ENCODE data around the gene PNKD.

The PNKD gene

GRCh38 chr2:218342837-218343236 lies 72.5 kb downstream of the PNKD start:
- TF ChIP-seq CTCF (IDR thresholded peaks at IDR 0.05; ENCODE audit: extremely low read depth, missing control alignments) = no peak
- no peak for DNase-seq (ENCODE audit: low spot score)

GRCh38 chr2:218343591-218343990 lies 73.3 kb downstream of the PNKD start:
- TF ChIP-seq CTCF (IDR thresholded peaks at IDR 0.05; ENCODE audit: extremely low read depth, missing control alignments) = no peak
- no peak for DNase-seq (ENCODE audit: low spot score)

GRCh38 chr2:218344090-218344754 lies 73.9 kb downstream of the PNKD start:
- no peak for TF ChIP-seq CTCF (IDR thresholded peaks at IDR 0.05; ENCODE audit: extremely low read depth, missing control alignments)

GRCh38 chr2:218344755-218345417 lies 74.6 kb downstream of the PNKD start:
- no peak for TF ChIP-seq CTCF (IDR thresholded peaks at IDR 0.05; ENCODE audit: extremely low read depth, missing control alignments)
- DNase-seq (ENCODE audit: low spot score) = no peak

More at GRCh38 chr2:218344090-218344754, 73.9 kb downstream of the PNKD start:
- no peak for DNase-seq (ENCODE audit: low spot score)

DNA sequence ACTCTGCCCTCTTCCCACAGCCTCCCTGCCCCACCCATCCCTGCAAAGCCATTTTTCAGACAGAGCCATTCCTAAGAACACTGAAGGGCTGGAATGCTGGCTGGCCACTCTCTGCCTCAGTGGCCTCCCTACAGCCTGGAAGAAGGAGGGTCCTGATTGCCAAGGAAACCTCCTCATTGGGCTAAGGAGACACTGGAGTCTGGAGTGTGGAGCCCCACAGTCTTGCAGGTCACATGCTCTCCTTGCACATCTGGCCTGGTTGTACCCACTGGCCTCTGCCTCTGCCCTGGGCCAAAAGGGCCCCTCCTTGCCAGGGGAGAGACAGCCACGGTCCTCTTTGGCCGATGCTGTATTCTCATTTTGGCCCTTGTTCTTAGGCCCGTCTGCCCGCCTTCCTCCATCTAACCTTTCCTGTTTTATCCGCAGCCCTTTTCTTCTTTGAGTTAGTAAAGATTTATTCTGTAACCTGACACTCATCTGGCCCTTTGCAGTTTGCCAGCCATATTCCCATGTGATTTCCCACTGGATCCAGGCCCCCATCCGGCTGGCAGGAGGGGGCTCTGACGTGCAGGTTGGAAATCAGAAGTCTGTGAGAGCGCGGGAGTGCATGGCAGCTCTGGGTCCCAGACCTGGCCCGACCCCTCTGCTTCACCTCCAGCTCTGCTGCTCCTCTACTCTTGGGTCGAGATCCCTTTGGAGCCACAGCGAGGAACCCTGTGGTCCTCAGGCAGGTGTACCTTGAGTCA lies 75.3 kb downstream of the PNKD start:
- TF ChIP-seq CTCF (IDR thresholded peaks at IDR 0.05; ENCODE audit: extremely low read depth, missing control alignments) = no peak
- DNase-seq (ENCODE audit: low spot score) = no peak

DNA sequence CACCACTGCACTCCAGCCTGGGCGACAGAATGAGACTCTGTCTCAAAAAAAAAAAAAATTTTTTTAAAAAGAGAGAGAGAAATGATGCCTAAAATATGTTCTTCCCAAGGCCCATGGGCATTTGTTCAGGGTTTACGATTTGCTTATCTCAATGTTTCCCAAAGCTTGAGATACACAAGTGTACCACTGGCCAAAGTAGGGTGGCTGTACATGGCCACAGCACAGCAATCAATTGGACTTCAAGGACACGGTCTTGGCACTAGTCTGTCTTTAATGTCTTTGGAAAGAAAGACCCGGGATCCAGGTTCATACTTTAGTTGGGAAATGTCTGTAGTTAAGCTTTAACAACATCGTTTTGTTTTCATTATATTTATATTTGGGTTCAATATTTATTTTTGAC lies 76.9 kb downstream of the PNKD start:
- no peak for DNase-seq (ENCODE audit: low spot score)
- TF ChIP-seq CTCF (IDR thresholded peaks at IDR 0.05; ENCODE audit: extremely low read depth, missing control alignments) = no peak

DNA sequence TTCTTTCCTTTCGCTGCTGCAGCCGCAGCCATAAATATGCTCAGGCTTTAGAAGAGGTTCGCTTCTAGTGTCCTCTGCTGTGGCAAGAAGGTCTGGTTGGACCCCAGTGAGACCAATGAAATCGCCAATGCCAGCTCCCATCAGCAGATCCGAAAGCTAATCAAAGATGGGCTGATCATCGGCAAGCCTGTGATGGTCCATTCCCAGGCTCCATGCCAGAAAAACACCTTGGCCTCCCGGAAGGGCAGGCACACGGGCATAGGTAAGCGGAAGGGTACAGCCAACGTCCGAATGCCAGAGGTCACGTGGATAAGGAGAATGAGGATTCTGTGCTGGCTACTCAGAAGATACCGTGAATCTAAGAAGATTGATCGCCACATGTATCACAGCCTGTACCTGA lies 83.7 kb downstream of the PNKD start:
- DNase-seq (ENCODE audit: low spot score) = no peak
- TF ChIP-seq CTCF (IDR thresholded peaks at IDR 0.05; ENCODE audit: extremely low read depth, missing control alignments) = no peak
